ENCODE results near the gene CCL1.
"Not testable (repeated sequence)": the region's sequence is repeated elsewhere in the genome, so short reads cannot be mapped to it uniquely, and the experiment has no call there.

Gene CCL1

GRCh38 chr17:34360601-34361270, 2.3 kb downstream of the CCL1 start:
- DNase-seq (ENCODE audit: low read depth in 1 of 2, low spot score in 1 of 2) = no peak

GRCh38 chr17:34358631-34359030, 4.4 kb downstream of the CCL1 start:
- no peak for DNase-seq (ENCODE audit: low read depth in 1 of 2, low spot score in 1 of 2)

GRCh38 chr17:34357398-34357797, 5.6 kb downstream of the CCL1 start:
- no peak for DNase-seq (ENCODE audit: low read depth in 1 of 2, low spot score in 1 of 2)

- no peak for DNase-seq (ENCODE audit: low read depth in 1 of 2, low spot score in 1 of 2)
Measured at GRCh38 chr17:34356194-34356593, 6.8 kb downstream of the CCL1 start, which contains the start of gene CCL13. Gene CCL13, plus strand, starts transcription at chr17:34356480. Its CDS starts 47 bp downstream, at chr17:34356527.

- DNase-seq (ENCODE audit: low read depth in 1 of 2, low spot score in 1 of 2) = no peak
Measured at GRCh38 chr17:34354637-34355036, 8.4 kb downstream of the CCL1 start.

GRCh38 chr17:34352191-34352590, 10.8 kb downstream of the CCL1 start:
- DNase-seq (ENCODE audit: low read depth in 1 of 2, low spot score in 1 of 2) = no peak

- DNase-seq (ENCODE audit: low read depth in 1 of 2, low spot score in 1 of 2) = no peak
Measured at GRCh38 chr17:34351096-34351495, 11.9 kb downstream of the CCL1 start.

- DNase-seq (ENCODE audit: low read depth in 1 of 2, low spot score in 1 of 2) = no peak
Measured at GRCh38 chr17:34349751-34350150, 13.3 kb downstream of the CCL1 start.

GRCh38 chr17:34347063-34347462, 16.0 kb downstream of the CCL1 start:
- DNase-seq (ENCODE audit: low read depth in 1 of 2, low spot score in 1 of 2) = no peak

GRCh38 chr17:34341916-34342315, 21.1 kb downstream of the CCL1 start:
- no peak for DNase-seq (ENCODE audit: low read depth in 1 of 2, low spot score in 1 of 2)

- no peak for DNase-seq (ENCODE audit: low read depth in 1 of 2, low spot score in 1 of 2)
Measured at GRCh38 chr17:34339138-34339770, 23.8 kb downstream of the CCL1 start.

GRCh38 chr17:34337701-34338100, 25.3 kb downstream of the CCL1 start:
- no peak for DNase-seq (ENCODE audit: low read depth in 1 of 2, low spot score in 1 of 2)

- not testable (repeated sequence) for DNase-seq (ENCODE audit: low read depth in 1 of 2, low spot score in 1 of 2)
Measured at GRCh38 chr17:34327580-34327979, 35.5 kb downstream of the CCL1 start.

GRCh38 chr17:34321964-34322363, 41.1 kb downstream of the CCL1 start:
- DNase-seq (ENCODE audit: low read depth in 1 of 2, low spot score in 1 of 2) = no peak

- DNase-seq (ENCODE audit: low read depth in 1 of 2, low spot score in 1 of 2) = no peak
Measured at GRCh38 chr17:34319039-34319483, 44.0 kb downstream of the CCL1 start, which contains the start of gene CCL8. Gene CCL8, plus strand, starts transcription at chr17:34319435. Its CDS starts 67 bp downstream, at chr17:34319502.

- DNase-seq (ENCODE audit: low read depth in 1 of 2, low spot score in 1 of 2) = no peak
Measured at GRCh38 chr17:34318474-34318873, 44.6 kb downstream of the CCL1 start.

GRCh38 chr17:34314279-34314678, 48.8 kb downstream of the CCL1 start:
- no peak for DNase-seq (ENCODE audit: low read depth in 1 of 2, low spot score in 1 of 2)

GRCh38 chr17:34313164-34313563, 49.9 kb downstream of the CCL1 start:
- no peak for DNase-seq (ENCODE audit: low read depth in 1 of 2, low spot score in 1 of 2)

- DNase-seq (ENCODE audit: low read depth in 1 of 2, low spot score in 1 of 2) = no peak
Measured at GRCh38 chr17:34312080-34312479, 51.0 kb downstream of the CCL1 start.

- no peak for DNase-seq (ENCODE audit: low read depth in 1 of 2, low spot score in 1 of 2)
Measured at GRCh38 chr17:34311291-34311690, 51.7 kb downstream of the CCL1 start.
